Measurements from ENCODE around the gene TLK1. TPM values are rescaled to one million over a fixed set of nuclear protein-coding genes. Genes with fewer than 3 reads are reported as not detected.

Gene TLK1
- total RNA-seq, 2 experiments from 2014 or later, result 29.7 to 150 TPM

- Histone ChIP-seq H3K4me1 (ENCODE audit: insufficient read depth, low read length, poor library complexity, severe bottlenecking) (no peaks in the 10 kb centered on the region), H2AFZ (ENCODE audit: low read length) (no peak overlapping the region), H3K4me3 (ENCODE audit: low read depth, low read length, poor library complexity, severe bottlenecking) (no peak overlapping the region), H4K20me1 (ENCODE audit: insufficient read depth, low read length) (peaks cover 11% of the 10 kb centered on the region; the same call in 1 of the 2 replicates), H3K4me2 (ENCODE audit: low read length) (no peak overlapping the region), H3K36me3 (ENCODE audit: insufficient read depth, low read length) (peaks cover 94% of the 10 kb centered on the region), H3K9me2 (ENCODE audit: insufficient read depth, low read length) (no peaks in the 10 kb centered on the region), H3K9me3 (ENCODE audit: low read length) (peaks cover 15% of the 10 kb centered on the region; the same call in 1 of the 2 replicates), H3K27ac (ENCODE audit: low read depth, low read length, poor library complexity, severe bottlenecking) (no peak overlapping the region), H3K79me2 (ENCODE audit: insufficient read depth, low read depth, low read length) (peaks cover 100% of the 10 kb centered on the region)
- DNase-seq (ENCODE audit: low spot score), result no peak
- no peak for TF ChIP-seq EZH2phosphoT487 (IDR thresholded peaks at IDR 0.05; ENCODE audit: borderline replicate concordance, low read depth, low read length)
- TF ChIP-seq CTCF (conservative IDR thresholded peaks at IDR 0.05; ENCODE audit: low read length), result no peak
- BruUV-seq (replicated peaks), result no TSS peak
- POLR2A ChIA-PET, result no interaction called here
- intact Hi-C loops (cut with micrococcal nuclease; ENCODE audit: unreplicated experiment), result no loop called here
- CTCF ChIA-PET (ENCODE audit: unreplicated experiment), result no interaction called here
Observed at GRCh38 chr2:171104379-171104778, 56.3 kb downstream of the TLK1 start.

- H3K9me3 ChIP-seq (ENCODE audit: low read length), result peaks cover 31% of the 10 kb centered on the region; the same call in 1 of the 2 replicates
- CTCF ChIA-PET (ENCODE audit: unreplicated experiment), result no interaction called here
- peaks cover 100% of the 10 kb centered on the region for H3K79me2 ChIP-seq (ENCODE audit: insufficient read depth, low read depth, low read length)
- no peak overlapping the region for H3K4me3 ChIP-seq (ENCODE audit: low read depth, low read length, poor library complexity, severe bottlenecking)
- H3K4me2 ChIP-seq (ENCODE audit: low read length), result no peak overlapping the region
- intact Hi-C loops (cut with micrococcal nuclease; ENCODE audit: unreplicated experiment), result no loop called here
- no peaks in the 10 kb centered on the region for H3K9me2 ChIP-seq (ENCODE audit: insufficient read depth, low read length)
- no TSS peak for BruUV-seq (replicated peaks)
- H3K36me3 ChIP-seq (ENCODE audit: insufficient read depth, low read length), result peaks cover 94% of the 10 kb centered on the region
- DNase-seq (ENCODE audit: low spot score), result no peak
- H2AFZ ChIP-seq (ENCODE audit: low read length), result no peak overlapping the region
- POLR2A ChIA-PET, result no interaction called here
- H3K27ac ChIP-seq (ENCODE audit: low read depth, low read length, poor library complexity, severe bottlenecking), result no peak overlapping the region
- H4K20me1 ChIP-seq (ENCODE audit: insufficient read depth, low read length), result peaks cover 7% of the 10 kb centered on the region; the same call in 1 of the 2 replicates
- H3K4me1 ChIP-seq (ENCODE audit: insufficient read depth, low read length, poor library complexity, severe bottlenecking), result no peaks in the 10 kb centered on the region
- TF ChIP-seq CTCF (conservative IDR thresholded peaks at IDR 0.05; ENCODE audit: low read length) (no peak), EZH2phosphoT487 (IDR thresholded peaks at IDR 0.05; ENCODE audit: borderline replicate concordance, low read depth, low read length) (no peak)
Observed at GRCh38 chr2:171102802-171103201, 57.9 kb downstream of the TLK1 start.

- Histone ChIP-seq H4K20me1 (ENCODE audit: insufficient read depth, low read length) (peaks cover 7% of the 10 kb centered on the region; the same call in 1 of the 2 replicates), H3K4me3 (ENCODE audit: low read depth, low read length, poor library complexity, severe bottlenecking) (no peak overlapping the region), H3K36me3 (ENCODE audit: insufficient read depth, low read length) (peaks cover 94% of the 10 kb centered on the region), H3K4me1 (ENCODE audit: insufficient read depth, low read length, poor library complexity, severe bottlenecking) (no peaks in the 10 kb centered on the region), H3K27ac (ENCODE audit: low read depth, low read length, poor library complexity, severe bottlenecking) (no peak overlapping the region), H2AFZ (ENCODE audit: low read length) (no peak overlapping the region), H3K9me2 (ENCODE audit: insufficient read depth, low read length) (no peaks in the 10 kb centered on the region), H3K4me2 (ENCODE audit: low read length) (no peak overlapping the region), H3K79me2 (ENCODE audit: insufficient read depth, low read depth, low read length) (peaks cover 100% of the 10 kb centered on the region), H3K9me3 (ENCODE audit: low read length) (peaks cover 43% of the 10 kb centered on the region; the same call in 1 of the 2 replicates)
- ChIA-PET POLR2A (no interaction called here), CTCF (ENCODE audit: unreplicated experiment) (no interaction called here)
- no peak for DNase-seq (ENCODE audit: low spot score)
- intact Hi-C loops (cut with micrococcal nuclease; ENCODE audit: unreplicated experiment), result no loop called here
- BruUV-seq (replicated peaks), result no TSS peak
- TF ChIP-seq EZH2phosphoT487 (IDR thresholded peaks at IDR 0.05; ENCODE audit: borderline replicate concordance, low read depth, low read length) (no peak), CTCF (conservative IDR thresholded peaks at IDR 0.05; ENCODE audit: low read length) (no peak)
Observed at GRCh38 chr2:171100370-171100769, 60.3 kb downstream of the TLK1 start.
